H1 (cell line): ENCODE results near the gene RGS9. TPM values are rescaled to one million over a fixed set of nuclear protein-coding genes. Genes with fewer than 3 reads are reported as not detected.

Experiments
- SRF ChIP-seq: IDR thresholded peaks from 2 replicates; pipeline ENCODE4 v1.6.1; 2011; ENCODE audit warnings: mild to moderate bottlenecking, low read depth, low read length, moderate library complexity
- polyA plus RNA-seq, 7 experiments: library from polyadenylated mRNA; depleted of rRNA in 3 of 7; stranded (reverse) in 5 of 7; unstranded in 2 of 7; fragments of >200 nt in 5 of 7; fragments of 200-250 nt in 2 of 7; gene quantifications; 1 replicate in 5 of 7; 2 replicates in 1 of 7; 4 replicates in 1 of 7; pipeline versions ENCODE4 v1.2.1 to v1.2.3, GENCODE V29; 2011 to 2013; ENCODE audit warnings: missing spikeins in 2 of 7, mixed read lengths in 2 of 7
- total RNA-seq: library from RNA; stranded (reverse); fragmentation: NEBNext Ultra II Directional; extraction: Animal tissue kit (Norgen Biotek cat#: 25700); gene quantifications from 2 replicates; pipeline ENCODE4 v1.2.1, GENCODE V29; 2021
- TF ChIP-seq, protein P1 (sequence below): IDR thresholded peaks from 2 replicates; pipeline ENCODE4 v1.6.1; 2012; ENCODE audit warnings: inconsistent platforms
- TF ChIP-seq, protein P2 (sequence below): IDR thresholded peaks from 2 replicates; pipeline ENCODE4 v1.6.1; 2011; ENCODE audit warnings: low read depth, mild to moderate bottlenecking, low read length; ENCODE audit not compliant: insufficient read depth
- TF ChIP-seq, protein P3 (sequence below): IDR thresholded peaks from 2 replicates; pipeline ENCODE4 v1.6.1; 2012; ENCODE audit warnings: inconsistent platforms

Gene RGS9
- total and polyA plus RNA-seq, 2 of the 8 experiments (the other 6 are each of a cell fraction or from before 2014, with no cell fraction given), result 8.9 to 20.5 TPM

DNA sequence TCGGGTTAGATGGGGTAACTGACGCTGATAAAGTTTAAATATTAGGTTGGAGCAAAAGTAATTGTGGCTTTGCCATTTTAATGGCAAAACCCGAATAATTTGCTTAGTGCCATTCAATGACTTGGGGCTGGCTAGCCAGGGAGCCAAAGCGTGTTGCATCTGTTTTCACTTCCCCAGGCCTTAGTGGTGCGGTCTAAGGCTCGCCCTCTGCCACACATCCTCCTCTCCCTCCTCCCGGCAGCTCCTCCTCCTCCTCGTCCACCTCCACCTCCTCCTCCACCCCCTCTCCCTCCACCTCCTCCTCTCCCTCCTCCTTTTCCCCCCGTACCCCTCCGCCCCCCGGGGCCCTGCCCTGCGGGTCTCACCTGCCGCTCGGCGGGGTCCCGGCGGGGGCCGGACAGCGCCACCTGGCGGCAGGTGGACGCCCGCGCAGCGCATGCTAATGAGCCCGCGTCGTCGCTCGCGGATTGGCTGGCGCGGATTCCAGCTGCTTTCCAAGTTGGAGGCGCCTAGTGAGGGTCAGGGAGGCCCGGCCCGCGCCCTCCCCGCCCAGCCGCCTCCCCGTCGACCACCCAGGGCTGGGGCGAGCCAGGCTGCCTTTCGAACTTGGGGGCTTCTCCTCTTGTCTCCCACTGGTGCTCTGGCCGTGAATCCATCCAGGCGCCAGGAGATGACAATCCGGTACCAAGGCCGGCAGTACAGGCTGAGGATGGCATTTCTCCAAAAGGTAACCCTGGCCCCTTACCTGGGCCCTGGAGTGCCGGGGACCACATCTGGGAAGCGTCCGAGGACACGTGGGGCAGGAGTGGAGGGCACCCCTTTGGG lies 36.6 kb upstream of the RGS9 start (continued):
- TF ChIP-seq, protein P1, sequence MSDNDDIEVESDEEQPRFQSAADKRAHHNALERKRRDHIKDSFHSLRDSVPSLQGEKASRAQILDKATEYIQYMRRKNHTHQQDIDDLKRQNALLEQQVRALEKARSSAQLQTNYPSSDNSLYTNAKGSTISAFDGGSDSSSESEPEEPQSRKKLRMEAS, result peak; percentile 50
- TF ChIP-seq, protein P2, sequence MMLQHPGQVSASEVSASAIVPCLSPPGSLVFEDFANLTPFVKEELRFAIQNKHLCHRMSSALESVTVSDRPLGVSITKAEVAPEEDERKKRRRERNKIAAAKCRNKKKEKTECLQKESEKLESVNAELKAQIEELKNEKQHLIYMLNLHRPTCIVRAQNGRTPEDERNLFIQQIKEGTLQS, result no peak
- TF ChIP-seq SRF, result no peak
- TF ChIP-seq, protein P3, sequence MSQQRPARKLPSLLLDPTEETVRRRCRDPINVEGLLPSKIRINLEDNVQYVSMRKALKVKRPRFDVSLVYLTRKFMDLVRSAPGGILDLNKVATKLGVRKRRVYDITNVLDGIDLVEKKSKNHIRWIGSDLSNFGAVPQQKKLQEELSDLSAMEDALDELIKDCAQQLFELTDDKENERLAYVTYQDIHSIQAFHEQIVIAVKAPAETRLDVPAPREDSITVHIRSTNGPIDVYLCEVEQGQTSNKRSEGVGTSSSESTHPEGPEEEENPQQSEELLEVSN, result no peak
